H7 (cell line): ENCODE results near the gene TBC1D13. TPM values are rescaled to one million over a fixed set of nuclear protein-coding genes. Genes with fewer than 3 reads are reported as not detected.

Experiments
- DNase-seq: peaks from one replicate; pipeline ENCODE4 v3.0.0; 2012
- H3K27me3 ChIP-seq: 2 replicates; pipeline ENCODE4 v1.6.0; 2011; ENCODE audit warnings: mild to moderate bottlenecking, low read length; ENCODE audit not compliant: control insufficient read depth, insufficient read depth
- H3K36me3 ChIP-seq: replicated peaks from 2 replicates; pipeline ENCODE4 v1.5.1; 2011; ENCODE audit warnings: low read length; ENCODE audit not compliant: control insufficient read depth, insufficient read depth
- H3K4me3 ChIP-seq: 2 replicates; pipeline ENCODE4 v1.5.1; 2011; ENCODE audit warnings: low read depth, mild to moderate bottlenecking, control low read depth, low read length, moderate library complexity; ENCODE audit not compliant: insufficient read depth
- total RNA-seq: library from RNA; depleted of rRNA; stranded (reverse); fragments of >200 nt; shearing (Covaris generic); gene quantifications from 2 replicates; pipeline ENCODE4 v1.2.3, GENCODE V29; 2014

Gene TBC1D13
- total RNA-seq, 1 experiment from 2014 or later: 16.8 TPM

- peaks cover 10% of the 10 kb centered on the region for H3K36me3 ChIP-seq
- H3K4me3 ChIP-seq: no peak overlapping the region
- no peak for DNase-seq
Measured at GRCh38 chr9:128800061-128800460, 13.0 kb downstream of the TBC1D13 start.

DNA sequence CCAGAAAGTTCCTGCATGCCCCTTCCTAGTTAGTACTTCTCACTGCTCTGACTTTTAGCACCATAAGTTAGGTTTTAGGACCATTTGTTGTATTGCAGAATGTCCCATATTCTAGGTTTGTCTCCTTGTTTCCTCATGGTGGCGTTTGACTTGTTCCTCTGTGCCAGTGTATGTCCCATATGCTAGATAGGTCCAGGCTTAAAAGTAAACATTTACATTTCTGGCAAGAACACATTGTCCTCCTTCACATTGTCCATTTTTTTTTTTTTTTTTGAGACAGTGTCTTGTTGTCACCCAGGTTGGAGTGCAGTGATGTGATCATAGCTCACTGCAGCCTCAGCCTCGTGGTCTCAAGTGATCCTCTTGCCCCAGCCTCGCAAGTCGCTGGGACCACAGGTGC lies 15.4 kb downstream of the TBC1D13 start:
- DNase-seq: no peak
- Histone ChIP-seq H3K27me3 (no peaks in the 10 kb centered on the region), H3K4me3 (no peak overlapping the region), H3K36me3 (peaks cover 15% of the 10 kb centered on the region)

More at GRCh38 chr9:128800061-128800460, 13.0 kb downstream of the TBC1D13 start:
- H3K27me3 ChIP-seq: no peaks in the 10 kb centered on the region

DNA sequence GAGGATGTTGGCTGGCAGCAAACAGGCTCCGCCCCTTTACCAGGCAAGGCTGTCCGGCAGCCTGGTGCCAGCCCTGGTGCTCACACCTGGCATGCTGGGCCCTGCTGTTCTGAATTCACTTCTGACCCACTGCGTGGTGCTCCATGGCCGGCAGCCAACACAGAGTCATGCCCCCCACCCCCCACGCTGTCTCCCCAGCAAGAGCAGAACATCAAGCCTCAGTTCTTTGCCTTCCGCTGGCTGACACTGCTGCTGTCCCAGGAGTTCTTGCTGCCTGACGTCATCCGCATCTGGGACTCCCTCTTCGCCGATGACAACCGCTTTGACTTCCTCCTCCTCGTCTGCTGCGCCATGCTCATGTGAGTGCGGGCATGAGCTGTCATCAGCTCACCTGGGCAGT lies 18.6 kb downstream of the TBC1D13 start:
- no peaks in the 10 kb centered on the region for H3K27me3 ChIP-seq
- peak; percentile 30 for DNase-seq
- H3K4me3 ChIP-seq: no peak overlapping the region
- H3K36me3 ChIP-seq: peaks cover 13% of the 10 kb centered on the region

DNA sequence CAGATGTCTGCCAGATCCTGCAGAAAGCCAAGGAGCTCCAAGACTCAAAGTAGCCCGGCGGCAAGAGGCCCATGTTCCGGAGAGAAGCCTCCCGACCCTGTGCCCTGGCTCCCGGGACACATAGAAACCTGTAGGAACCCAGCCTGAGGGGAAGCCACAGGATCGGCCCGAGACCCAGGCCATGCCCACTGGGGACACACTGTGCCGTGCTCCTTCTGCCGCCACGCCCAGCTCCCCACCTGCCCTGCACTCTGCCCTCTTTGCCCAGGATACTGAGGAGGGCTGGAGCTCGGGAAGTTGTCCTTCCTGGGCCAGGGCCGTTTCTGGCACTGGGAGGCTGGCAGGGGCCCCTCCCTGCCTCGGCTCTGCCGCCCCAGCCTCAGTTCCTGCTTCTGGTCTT lies 20.8 kb downstream of the TBC1D13 start:
- H3K36me3 ChIP-seq: peaks cover 13% of the 10 kb centered on the region
- no peak overlapping the region for H3K4me3 ChIP-seq
- peak; percentile 37 for DNase-seq
- H3K27me3 ChIP-seq: no peaks in the 10 kb centered on the region

GRCh38 chr9:128808543-128808942 lies 21.5 kb downstream of the TBC1D13 start:
- peak; percentile 35 for DNase-seq
- H3K36me3 ChIP-seq: peaks cover 11% of the 10 kb centered on the region
- no peak overlapping the region for H3K4me3 ChIP-seq
- no peaks in the 10 kb centered on the region for H3K27me3 ChIP-seq

DNA sequence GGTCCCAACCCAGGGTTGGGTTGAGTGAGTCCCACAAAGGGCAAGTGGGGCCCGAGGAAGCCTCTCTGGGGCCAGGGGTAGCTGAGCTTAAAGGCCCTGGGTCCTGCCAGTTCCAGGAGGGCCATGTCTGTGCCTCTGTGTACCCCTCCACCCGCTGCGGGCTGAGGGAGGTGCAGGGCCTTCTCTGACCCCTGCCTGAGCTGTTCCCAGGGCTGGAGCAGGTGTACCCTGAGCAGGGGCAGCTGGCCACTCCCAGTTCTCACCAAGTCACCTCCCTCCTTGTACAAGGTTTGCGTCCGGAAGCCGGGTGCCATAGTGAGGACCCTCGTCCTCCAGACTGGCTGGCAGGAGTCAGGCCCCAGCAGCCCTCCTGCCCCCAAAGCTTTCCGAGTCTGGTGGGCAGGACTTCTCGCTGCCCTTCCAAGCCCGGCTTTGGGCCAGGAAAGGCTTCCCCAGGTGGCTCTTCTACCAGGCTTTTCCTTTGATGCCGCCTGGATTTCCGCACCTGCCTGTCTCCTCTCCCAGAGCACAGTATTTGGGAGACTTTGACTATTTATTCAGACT lies 22.1 kb downstream of the TBC1D13 start:
- H3K36me3 ChIP-seq: peaks cover 10% of the 10 kb centered on the region
- H3K27me3 ChIP-seq: no peaks in the 10 kb centered on the region
- peak; percentile 38 for DNase-seq
- H3K4me3 ChIP-seq: no peak overlapping the region

GRCh38 chr9:128809831-128810230 lies 22.8 kb downstream of the TBC1D13 start:
- Histone ChIP-seq H3K27me3 (no peaks in the 10 kb centered on the region), H3K4me3 (no peak overlapping the region), H3K36me3 (peaks cover 10% of the 10 kb centered on the region)
- DNase-seq: peak; percentile 62

DNA sequence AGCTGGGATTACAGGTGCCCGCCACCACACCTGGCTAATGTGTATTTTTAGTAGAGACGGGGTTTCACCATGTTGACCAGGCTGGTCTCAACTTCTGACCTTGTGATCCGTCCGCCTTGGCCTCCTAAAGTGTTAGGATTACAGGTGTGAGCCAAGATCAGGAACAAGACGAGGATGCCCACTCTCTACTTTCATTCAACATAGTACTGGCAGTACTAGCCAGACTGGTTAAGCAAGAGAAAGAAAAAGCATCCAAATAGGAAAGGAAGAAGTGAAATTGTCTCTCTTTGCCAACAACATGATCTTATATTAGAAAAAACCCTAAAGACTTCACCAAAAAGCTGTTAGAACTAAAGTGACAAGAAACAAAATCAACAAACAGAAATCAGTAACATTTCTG lies 23.8 kb downstream of the TBC1D13 start:
- Histone ChIP-seq H3K27me3 (no peaks in the 10 kb centered on the region), H3K4me3 (no peak overlapping the region), H3K36me3 (peaks cover 8% of the 10 kb centered on the region)
- DNase-seq: no peak

DNA sequence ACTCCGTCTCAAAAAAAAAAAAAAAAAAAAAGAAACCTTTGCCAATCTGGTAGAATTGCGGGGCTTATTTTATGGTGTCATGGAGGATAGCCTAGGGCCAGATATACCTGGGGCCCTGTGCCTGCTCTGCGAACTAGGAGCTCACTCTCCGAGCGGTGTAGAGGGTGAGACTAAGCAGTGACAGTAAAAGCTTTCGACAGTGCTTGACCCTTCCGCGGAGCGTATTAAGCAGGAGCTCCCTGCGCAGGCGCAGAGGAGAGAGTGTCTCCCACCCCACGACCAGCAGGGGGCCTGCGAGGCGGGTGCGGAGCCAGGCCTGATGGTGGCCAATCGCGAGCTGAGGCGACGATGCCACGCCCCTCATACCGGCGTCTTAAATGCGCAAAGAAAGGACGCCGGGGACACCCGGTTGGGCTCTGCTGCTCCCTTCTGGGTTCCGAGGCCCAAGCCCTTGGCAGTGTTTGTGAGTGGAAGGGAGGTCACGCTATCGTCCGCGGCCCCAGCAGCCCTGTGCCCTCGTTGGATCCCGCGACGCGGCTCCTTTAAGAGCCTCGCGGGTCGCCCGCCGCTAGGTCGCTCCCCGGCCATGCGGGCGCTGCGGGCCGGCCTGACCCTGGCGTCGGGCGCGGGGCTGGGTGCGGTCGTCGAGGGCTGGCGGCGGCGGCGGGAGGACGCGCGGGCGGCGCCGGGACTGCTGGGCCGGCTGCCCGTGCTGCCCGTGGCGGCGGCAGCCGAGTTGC lies 31.2 kb downstream of the TBC1D13 start, which contains the start of gene ENDOG:
TSS of gene ENDOG (plus strand) at position 402 of the 740 bp plus-strand sequence. CDS start at position 587, 185 bp downstream.
- Histone ChIP-seq H3K27me3 (peaks cover 2% of the 10 kb centered on the region; the same call in 1 of the 2 replicates), H3K4me3 (peak within 1 kb of the TSS; percentile 69), H3K36me3 (peaks cover 10% of the 10 kb centered on the region)
- DNase-seq: peak; percentile 99

DNA sequence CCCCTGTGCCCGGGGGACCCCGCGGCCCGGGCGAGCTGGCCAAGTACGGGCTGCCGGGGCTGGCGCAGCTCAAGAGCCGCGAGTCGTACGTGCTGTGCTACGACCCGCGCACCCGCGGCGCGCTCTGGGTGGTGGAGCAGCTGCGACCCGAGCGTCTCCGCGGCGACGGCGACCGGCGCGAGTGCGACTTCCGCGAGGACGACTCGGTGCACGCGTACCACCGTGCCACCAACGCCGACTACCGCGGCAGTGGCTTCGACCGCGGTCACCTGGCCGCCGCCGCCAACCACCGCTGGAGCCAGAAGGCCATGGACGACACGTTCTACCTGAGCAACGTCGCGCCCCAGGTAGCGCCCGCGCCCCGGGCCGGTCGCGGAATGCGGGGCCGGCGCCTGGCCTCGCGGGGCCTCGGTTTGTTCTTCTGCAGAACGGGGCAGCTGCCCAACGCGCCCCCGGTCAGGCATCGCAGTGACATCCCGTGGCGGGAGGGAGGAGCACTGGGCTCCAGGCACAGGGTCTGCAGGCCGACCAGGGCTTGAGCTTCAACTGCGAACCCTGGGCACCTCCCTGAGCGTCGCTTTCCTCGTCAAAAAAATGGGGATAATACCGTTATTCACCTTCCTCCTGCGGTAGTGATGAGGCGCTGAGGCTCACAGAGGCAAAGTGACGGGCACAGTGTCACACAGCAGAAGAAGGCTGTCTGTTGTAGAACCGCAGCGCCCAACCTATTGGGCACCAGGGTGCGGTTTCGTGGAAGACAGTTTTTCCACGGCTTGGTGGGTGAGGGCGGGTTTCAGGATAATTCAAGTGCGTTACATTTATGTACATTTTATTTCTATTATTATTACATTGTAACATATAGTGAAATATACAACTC lies 32.0 kb downstream of the TBC1D13 start:
- Histone ChIP-seq H3K36me3 (peaks cover 10% of the 10 kb centered on the region), H3K4me3 (peak overlapping the region; percentile 69), H3K27me3 (peaks cover 2% of the 10 kb centered on the region; the same call in 1 of the 2 replicates)
- DNase-seq: peak; percentile 88

- peaks cover 16% of the 10 kb centered on the region for H3K36me3 ChIP-seq
- no peak overlapping the region for H3K4me3 ChIP-seq
- H3K27me3 ChIP-seq: peaks cover 2% of the 10 kb centered on the region; the same call in 1 of the 2 replicates
- DNase-seq: peak; percentile 55
Measured at GRCh38 chr9:128819716-128820664, 32.9 kb downstream of the TBC1D13 start.

DNA sequence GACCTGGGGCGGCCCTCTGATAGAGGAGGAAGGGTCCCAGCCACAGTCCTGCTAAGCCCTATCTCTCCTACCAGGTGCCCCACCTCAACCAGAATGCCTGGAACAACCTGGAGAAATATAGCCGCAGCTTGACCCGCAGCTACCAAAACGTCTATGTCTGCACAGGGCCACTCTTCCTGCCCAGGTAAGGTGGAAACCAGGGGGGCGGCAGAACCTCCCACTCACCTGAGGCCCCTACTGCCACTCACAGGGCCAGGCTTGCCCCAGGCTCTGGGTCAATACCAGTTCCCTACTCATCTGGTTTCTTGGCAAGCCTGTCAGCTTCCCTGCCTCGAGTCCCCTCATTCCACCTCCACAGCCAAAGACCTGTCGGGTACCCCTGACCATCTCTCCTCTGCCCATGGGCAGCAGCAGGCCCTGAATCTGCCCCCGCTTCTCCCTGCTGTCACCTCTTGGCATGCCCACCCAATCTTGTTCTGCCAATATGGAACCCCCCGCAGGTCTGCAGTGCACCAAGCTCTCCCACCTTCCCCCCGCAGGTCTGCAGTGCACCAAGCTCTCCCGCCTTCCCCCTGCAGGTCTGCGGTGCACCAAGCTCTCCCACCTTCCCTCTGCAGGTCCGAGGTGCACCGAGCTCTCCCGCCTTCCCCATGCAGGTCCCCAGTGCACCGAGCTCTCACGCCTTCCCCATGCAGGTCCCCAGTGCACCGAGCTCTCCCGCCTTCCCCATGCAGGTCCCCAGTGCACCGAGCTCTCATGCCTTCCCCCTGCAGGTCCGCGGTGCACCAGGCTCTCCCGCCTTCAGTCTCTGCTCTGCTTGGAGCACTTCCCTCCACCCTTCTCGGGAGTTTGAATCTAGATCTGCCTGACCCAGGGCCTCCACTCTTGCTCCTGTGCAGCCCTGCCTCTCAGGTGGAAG lies 33.9 kb downstream of the TBC1D13 start:
- Histone ChIP-seq H3K4me3 (no peak overlapping the region), H3K27me3 (peaks cover 2% of the 10 kb centered on the region; the same call in 1 of the 2 replicates), H3K36me3 (peaks cover 21% of the 10 kb centered on the region)
- DNase-seq: no peak
